ENCODE measurements around the gene MYO7B.

GRCh38 chr2:127593228-127594115 is 58.0 kb downstream of the MYO7B start:
- TF ChIP-seq CTCF (IDR thresholded peaks at IDR 0.05) (no peak), POLR2A (IDR thresholded peaks at IDR 0.05) (no peak)
